SKM-1 (cell line): ENCODE measurements around the gene IRF2.

Experiments used
- DNase-seq: peaks from one replicate; lab custom pipeline; 2025; ENCODE audit not compliant: unreplicated experiment; lab: John Stamatoyannopoulos, UW

The IRF2 gene

DNA sequence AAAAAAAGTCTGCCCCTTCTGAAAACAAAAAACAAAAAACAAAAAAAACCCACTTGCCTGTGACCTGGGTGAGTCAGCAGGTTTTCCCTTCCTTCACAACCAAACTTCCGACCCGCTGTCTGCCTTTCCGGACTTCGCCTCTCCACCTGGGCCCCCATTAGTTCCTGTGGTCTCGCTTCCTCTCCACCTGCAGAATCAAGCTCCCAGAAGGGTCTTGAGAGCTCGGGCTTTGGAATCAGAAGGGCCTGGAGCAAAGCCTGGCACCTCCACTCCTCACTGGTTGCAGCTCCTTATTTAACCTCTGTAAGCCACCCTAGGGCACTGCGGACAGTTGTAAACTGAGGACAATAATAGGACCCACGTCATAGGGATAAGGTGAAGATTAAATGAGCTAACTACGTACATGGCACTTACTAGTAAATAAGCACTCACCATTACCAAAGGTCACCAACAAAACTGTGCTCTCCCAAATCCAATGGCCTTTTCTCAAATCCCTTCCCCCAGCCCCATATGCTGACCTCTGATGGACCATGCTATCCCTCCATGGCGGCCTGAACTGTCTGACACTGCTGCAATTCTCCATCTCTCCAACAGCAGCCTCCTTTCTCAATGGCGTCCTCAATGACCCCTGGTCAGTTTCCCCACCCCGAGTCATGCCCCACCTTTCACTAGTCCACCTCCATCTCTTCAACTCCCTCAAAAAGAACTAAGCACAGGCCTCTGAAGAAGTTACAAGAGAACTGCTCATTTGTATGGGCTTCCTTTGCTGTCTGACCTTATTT is 64.2 kb downstream of the IRF2 start:
- no peak for DNase-seq

DNA sequence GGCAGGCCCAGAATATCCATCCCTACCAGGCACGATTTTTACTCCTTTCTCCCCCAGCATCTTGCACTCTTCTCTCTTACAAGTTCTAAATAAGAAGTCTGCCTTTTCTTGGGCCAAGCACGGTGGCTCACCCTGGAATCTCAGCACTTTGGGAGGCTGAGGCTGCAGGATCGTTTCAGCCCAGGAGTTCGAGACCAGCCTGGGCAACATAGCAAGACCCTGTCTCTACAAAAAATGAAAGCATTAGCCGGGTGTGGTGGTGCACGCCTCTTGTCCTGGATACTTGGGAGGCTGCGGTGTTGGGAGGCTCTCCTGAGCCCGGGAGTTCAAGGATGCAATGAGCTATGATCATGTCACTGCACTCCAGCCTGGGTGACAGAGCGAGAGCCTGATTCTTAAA is 64.8 kb downstream of the IRF2 start:
- DNase-seq = no peak

DNA sequence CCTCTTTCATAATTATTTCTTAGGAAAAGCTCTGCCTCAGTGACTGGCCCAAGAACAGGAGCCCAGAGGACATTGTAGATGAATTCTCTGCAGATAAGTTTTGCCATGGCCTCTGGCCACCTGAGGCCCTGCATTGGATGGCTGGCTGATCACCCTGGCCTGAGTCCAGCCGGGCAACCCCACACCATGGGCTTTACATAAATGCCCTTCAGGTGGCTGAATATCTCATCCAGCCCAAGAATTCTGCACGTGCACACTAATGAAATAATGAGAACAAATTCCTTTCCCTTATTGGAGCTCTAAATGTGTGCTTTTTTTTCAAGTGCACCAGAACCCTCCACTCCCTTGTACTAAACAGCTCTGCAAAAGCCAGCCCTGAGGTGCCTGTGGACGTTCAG is 65.7 kb downstream of the IRF2 start:
- no peak for DNase-seq

DNA sequence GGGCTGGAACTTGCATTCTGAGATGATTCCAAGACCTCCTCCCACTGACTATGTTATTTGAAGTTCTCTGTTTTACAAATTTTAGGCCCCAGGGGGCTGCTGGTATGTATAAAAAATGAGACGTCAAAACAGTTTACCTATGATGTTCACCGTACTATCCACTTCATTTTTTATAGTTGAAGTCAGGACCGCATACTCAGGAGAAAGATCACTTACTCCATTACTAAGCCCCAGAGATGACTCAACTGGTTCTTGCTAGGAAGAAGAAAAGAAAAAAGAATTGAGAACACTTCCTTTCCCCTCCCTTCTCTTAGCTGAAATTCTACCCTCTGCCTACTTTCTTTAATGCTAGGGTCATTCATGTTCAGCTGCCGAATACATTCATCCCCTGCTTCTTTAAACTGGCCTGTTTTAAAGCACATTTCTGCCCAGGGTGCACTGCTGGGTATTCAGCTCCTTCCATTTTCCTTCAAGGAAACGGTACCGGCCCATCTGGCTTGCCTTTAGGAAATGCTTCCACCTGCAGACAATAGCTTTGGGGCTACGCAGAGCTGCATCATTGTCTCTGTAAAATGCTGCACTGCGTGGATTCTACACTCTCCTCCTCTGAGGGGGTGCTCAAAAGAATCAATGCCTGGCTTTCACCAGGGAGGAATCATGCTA is 66.2 kb downstream of the IRF2 start:
- DNase-seq = no peak

DNA sequence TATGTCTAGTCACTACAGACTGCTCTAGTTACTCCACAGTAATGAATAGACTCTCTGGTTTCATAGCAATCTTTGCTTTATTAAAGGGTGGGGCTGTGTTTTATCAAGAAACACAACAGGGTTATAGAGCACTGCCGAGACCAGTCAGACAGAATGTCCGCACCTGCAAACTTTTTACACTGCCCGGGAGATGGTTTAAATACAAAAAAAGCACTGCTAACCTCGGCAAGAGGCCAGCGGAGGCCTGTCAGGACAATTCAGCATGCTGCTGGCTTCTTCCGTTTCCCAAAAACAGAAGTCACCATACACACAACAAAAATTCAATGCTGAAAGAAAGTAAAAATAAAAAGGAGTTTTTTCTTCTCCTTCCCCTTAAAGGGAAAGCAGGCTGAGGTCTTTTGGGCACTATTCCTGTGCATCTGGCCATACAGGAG is 67.4 kb downstream of the IRF2 start:
- DNase-seq = no peak

DNA sequence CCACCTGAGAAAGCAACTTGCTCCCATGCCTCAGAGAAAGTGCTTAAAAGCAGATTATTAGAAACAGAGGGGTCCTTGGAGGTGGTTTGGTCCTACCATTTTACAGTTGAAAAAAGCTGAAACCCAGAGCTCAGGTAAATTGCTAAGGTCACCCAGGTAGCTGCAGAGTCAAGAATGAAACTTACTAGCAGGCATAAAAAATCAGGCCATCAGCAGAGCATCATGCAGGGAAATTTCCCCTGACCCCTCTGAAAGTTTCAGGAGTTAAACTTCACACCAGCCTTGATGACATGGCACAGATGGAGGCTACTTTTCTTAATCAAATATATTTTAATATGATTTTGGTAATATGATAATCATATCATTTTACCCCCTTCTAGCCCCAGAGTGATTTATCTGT is 70.3 kb downstream of the IRF2 start:
- no peak for DNase-seq

DNA sequence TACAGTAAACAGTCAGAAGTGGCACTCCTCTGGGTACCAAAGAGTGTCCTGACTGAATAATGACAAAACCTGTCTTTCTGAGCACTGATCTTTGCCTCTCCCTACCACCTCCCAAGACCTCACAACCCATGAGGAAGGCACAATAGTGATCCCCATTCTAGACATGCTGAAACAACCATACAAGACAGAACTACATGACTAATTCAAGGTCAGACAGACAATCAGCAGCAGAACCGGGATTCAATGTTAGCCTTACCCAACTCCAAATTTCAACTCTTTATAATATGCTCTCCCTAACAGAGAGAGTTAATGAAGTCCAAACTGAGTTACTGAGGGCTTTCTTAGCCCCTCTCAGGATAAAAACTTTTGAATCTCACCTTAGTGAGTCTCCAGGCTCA is 71.0 kb downstream of the IRF2 start:
- no peak for DNase-seq

DNA sequence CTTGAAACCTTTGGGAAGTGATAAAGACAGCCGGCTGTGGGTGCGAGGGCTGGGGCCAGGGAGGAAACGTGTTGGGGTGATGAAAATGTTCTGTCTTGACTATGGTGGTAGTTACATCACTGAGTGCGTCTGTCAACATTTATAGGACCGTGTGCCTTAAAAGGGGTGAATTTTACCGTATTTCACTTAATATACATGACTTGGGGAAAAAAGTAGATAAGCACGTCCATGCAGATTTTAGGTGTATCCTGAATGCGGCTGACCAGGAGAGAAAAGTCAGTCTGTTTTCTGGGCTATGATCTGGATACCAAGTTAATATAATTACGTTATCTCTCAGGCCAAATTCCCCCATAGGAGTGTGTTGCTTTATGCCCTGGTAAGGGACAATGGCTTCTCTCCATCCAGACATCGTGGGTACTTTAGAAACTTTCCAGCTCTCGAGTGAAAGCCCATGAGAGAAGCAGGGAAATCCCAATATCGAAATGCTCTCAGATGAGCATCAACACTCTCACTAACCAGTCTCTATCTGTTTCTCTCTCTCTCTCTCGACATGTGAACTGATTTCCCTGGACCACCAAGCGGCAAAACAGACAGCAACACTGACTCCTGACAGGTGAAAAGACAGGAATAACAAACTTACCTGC is 71.5 kb downstream of the IRF2 start:
- no peak for DNase-seq

DNA sequence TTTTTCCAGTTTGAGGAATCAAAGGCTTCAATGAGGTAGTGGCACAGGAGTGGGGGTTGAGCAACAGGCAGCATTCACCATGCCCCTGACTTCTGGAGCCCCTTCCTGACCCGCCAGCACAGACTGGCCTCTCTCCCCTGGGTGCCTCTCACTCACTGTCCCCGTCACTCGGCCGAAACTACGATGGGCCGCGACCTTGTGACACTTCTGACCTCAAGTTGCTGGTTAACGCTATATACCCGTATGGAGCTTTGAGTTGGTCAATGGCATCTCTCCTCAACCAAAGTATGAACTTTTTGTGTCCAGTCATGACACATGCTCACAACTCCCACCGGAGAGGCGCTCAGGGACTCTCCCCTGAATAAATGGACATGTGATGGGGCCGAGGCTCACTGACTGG is 72.1 kb downstream of the IRF2 start:
- no peak for DNase-seq

DNA sequence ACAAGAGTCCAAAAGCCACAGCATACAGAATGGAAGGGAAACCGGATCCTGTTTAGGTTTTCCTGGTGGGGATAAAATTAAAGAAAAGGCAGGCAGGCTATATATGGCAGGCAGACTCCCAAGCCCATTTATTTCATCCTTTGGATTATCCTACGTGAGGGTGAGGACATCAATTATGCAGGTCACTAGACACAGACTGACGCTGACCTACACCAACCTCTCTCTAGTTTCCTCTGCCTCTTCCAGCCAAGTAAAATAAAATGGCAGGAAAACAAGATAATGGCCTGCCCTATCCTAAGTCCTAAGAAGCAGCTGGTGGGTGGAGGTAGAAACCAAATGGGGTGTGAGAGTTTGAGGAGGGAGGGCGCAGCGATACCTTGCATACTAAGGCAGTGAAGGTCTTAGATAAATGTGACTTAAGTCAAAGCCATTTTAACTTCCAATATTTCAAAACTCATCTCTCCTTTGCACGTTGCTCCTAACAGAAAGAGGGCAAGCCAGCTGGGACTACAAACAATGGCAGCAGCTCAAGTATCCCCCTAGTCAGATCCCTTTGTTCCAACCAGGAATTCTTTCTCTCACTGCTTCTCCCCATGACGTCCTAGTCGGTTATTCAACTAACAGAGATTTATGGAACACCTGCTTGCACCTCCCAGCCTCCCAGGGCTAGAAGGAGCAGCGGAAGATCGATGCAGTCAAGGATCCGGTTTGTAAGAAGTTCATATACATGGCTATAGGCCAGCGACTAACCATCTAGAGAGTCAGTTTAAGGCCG is 72.8 kb downstream of the IRF2 start:
- no peak for DNase-seq

DNA sequence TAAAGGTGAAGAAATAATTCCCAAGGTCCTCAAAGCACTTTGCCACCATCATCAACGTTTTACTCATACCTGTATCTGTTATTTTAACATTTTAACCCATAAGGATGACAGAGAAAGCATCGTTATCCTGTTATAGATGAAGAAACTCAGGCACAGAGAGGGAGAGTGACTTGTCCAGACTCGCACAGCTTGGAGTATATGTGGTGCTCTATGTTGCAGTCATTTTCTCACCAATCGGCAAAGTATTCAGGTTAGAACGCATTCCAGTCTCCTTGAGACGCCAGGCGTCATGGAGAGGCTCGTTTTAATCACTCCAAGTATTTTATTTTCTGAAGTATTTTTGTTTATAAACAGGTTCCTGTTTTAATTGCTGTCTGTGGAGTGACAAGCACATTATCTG is 73.5 kb downstream of the IRF2 start:
- DNase-seq = no peak

DNA sequence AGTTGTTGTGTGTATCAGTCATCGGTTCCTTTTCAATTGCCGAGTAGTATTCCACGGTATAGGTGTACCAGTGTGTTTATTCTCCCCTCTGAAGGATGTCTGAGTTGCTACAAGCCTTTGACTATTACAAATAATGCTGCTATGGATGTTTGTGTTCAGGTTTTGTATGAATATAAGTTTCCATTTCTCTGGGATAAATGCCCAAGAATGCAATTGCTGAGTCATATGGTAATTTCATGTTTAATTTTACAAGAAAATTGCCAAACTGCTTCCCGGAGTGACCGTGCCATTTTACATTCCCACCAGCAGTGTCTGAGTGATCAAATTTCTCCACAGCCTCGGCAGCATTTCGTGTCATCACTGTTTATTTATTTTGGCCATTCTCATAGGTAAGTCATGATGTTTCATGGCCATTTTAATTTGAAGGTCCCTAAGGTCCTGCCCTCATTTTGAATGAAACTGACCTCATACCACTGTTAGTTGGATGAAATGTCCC is 73.9 kb downstream of the IRF2 start:
- no peak for DNase-seq

DNA sequence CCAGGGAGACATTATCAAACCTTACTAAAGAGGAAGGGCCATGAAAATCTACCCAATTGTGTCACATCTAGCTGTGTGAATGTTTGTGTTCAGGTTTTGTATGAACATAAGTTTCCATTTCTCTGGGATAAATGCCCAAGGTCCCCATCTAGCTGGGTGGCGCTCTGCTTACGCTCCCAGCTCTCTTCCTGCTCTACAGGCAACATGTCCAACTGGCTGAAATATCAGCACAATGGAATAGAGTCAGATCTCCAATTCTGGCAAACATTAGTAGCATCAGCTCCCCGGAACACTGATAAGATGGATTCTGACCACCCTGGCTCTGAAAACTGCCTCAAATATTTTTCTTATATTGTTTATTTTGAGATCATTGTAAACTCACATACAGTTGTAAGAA is 74.8 kb downstream of the IRF2 start:
- no peak for DNase-seq

DNA sequence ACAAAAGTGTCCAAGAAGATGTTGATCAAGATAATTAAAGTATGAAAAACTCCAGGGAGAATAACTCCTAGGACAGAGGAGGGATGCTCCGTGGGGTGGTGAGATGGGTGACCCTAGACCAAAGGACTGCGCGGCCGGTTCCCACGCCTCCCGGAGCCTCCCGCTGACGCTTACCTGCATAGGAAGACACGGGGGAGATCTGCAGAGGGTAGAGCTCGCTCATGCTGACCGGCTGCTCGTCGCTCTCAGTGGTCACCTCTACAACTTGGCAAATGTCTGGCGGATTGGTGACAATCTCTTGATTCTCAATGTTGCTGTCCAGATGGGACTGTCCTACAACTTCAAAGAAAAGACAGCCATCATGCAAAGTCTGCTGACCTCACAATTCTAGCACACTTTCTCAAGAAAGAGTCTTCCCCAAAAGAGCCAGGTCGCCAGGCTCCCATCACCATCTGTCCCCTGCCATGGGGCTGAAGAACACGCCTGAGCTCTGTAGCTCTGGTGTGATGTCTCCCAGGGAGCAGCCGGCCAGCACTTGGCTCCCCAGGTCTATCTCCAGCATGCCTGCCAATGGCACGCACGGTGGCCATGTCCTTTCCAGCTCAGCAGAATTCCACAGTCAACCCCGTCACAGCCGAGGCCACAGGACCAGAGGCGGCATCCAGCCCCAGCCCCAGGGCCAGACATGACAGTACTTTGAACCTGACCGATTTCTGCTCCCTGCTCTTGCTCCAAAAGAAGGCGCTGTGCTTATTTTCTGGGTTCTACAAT is 75.4 kb downstream of the IRF2 start:
- DNase-seq = no peak

DNA sequence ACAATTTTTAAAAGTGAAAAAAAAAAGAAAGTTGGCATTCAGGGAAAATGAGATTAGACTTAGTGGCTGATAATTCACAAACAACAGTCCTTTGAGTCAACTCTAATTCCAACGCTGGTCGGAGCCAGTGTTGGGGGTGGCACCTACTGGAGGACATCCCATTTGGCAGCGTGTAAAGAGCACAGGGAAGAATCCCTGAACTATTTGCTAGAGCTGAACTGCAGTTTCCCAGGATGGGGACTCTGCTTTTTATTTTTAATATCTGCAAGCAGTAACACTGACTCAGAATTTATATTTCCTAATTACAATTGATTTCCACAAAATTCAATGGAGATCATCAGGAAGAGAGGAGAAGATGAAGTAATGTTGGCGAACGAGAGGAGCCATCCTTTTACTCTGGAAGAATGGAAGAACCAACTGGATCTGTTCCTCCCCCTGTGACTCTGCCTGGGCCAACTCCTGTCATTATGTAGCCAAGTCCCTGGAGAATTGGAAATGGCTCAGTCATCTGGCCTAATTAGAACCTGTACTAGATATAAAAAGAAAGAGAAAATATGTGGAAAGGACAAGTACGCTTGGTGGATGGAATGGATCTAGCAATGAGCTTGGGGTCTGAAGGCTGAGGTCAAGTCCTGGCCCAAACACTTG is 76.7 kb downstream of the IRF2 start:
- DNase-seq = no peak

DNA sequence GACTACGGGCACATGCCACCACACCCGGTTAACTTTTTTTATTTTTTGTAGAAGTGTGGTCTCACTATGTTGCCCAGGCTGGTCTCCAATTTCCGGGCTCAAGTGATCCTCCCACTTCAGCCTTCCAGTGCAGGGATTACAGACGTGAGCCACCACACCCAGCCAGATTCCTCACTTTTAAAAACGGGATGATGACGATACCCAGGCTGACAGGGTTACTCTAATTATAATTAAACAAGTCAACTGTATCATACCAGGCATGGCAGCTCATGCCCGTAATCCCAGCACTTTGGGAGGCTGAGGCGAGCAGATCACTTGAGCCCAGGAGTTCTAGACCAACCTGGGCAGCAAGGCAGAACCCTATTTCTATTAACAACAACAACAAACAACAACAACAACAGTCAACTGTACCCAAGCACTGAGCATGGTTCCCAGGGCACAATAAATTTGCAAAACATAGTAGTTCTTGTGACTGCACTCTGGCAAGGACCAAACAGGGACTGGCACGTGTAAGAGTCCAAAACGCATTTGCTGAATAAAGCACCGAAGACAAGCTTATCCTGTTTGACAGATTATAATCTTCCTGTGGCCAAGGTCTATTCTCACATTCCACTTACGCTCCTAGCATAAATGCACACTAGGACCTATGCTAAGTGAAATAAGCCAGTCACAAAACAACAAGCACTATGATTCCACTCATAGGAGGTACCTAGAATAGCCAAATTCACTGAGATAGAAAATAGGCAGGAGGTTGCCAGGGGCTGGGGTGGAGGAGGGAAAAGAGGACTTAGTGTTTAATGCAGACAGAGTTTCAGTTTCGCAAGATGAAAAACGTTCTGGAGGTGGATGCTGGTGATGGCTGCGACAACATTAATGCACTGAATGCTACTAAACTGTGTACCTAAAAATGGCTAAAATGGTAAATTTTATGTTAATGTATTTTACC is 77.5 kb downstream of the IRF2 start:
- DNase-seq = no peak

DNA sequence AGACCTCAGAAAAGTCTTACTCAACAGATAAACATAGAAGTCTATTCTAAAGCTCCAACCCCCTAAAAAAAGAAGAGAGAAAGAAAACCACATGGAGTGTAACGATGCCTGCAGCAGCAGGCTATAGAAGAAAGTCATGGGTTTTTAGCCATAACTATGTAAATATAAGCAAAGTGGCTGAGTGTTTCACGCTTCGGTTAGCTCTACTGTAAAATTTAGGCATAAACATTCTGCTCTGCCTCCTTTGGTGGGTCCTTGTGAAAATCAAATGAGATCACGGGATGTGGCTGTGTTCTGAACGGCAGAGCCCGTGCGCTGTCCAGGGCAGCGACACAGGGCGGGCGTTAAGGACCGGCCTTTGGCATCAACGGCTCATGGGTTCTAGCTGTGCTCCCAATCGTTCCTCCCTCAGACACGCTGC is 78.4 kb downstream of the IRF2 start:
- no peak for DNase-seq

DNA sequence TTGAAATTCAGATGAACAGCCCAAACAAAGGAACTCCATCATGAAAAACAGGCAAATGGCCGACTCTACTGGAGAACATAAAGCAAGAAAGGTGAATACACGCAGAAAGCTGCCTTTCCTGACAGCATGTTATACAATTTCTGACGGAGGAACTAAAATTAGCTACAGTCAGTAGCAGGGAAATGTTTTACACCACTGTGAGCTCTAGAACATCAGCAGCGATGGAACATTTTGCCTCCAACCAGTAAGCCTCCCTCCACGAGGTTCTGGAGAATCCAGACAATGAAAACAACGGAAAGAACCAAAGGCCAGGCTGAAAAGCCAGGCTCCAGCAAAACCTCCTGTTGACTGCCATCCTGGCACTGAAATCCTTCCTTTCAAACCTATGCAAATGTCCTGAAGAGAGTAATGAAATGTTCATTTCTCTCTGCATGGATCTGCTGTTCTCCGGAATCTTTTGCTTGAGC is 78.9 kb downstream of the IRF2 start:
- DNase-seq = no peak
